Measurements from ENCODE around the gene TYRP1.
"Not testable (repeated sequence)": the region's sequence is repeated elsewhere in the genome, so short reads cannot be mapped to it uniquely, and the experiment has no call there.

Gene TYRP1

GRCh38 chr9:12693141-12693540, at the start of gene TYRP1:
TYRP1 (plus strand) TSS chr9:12693385; CDS start chr9:12693997, 612 bp downstream.
- DNase-seq: no peak

GRCh38 chr9:12643686-12644085, 49.5 kb upstream of the TYRP1 start:
- DNase-seq: no peak

- DNase-seq: no peak
Observed at GRCh38 chr9:12648925-12649324, 44.3 kb upstream of the TYRP1 start.

- DNase-seq: no peak
Observed at GRCh38 chr9:12651125-12651524, 42.1 kb upstream of the TYRP1 start.

GRCh38 chr9:12652973-12653372, 40.2 kb upstream of the TYRP1 start:
- DNase-seq: no peak

GRCh38 chr9:12656803-12657202, 36.4 kb upstream of the TYRP1 start:
- no peak for DNase-seq

GRCh38 chr9:12657233-12657632, 36.0 kb upstream of the TYRP1 start:
- DNase-seq: no peak

- DNase-seq: no peak
Observed at GRCh38 chr9:12657998-12658397, 35.2 kb upstream of the TYRP1 start.

- DNase-seq: no peak
Observed at GRCh38 chr9:12658531-12659209, 34.5 kb upstream of the TYRP1 start.

GRCh38 chr9:12659220-12659619, 34.0 kb upstream of the TYRP1 start:
- DNase-seq: no peak

- no peak for DNase-seq
Observed at GRCh38 chr9:12666813-12667212, 26.4 kb upstream of the TYRP1 start.

GRCh38 chr9:12667892-12668291, 25.3 kb upstream of the TYRP1 start:
- no peak for DNase-seq

GRCh38 chr9:12670006-12670405, 23.2 kb upstream of the TYRP1 start:
- no peak for DNase-seq

GRCh38 chr9:12674961-12675360, 18.2 kb upstream of the TYRP1 start:
- DNase-seq: no peak

- not testable (repeated sequence) for DNase-seq
Observed at GRCh38 chr9:12677462-12678126, 15.6 kb upstream of the TYRP1 start.

- DNase-seq: no peak
Observed at GRCh38 chr9:12680341-12680740, 12.8 kb upstream of the TYRP1 start.

GRCh38 chr9:12680757-12681156, 12.4 kb upstream of the TYRP1 start:
- no peak for DNase-seq

- DNase-seq: no peak
Observed at GRCh38 chr9:12681620-12682019, 11.6 kb upstream of the TYRP1 start.

GRCh38 chr9:12684974-12685373, 8.2 kb upstream of the TYRP1 start:
- no peak for DNase-seq

GRCh38 chr9:12689233-12689632, 4.0 kb upstream of the TYRP1 start:
- DNase-seq: no peak

GRCh38 chr9:12694013-12694412, 828 bp downstream of the TYRP1 start:
- no peak for DNase-seq

GRCh38 chr9:12695474-12695873, 2.3 kb downstream of the TYRP1 start:
- DNase-seq: no peak

- DNase-seq: no peak
Observed at GRCh38 chr9:12696931-12697622, 3.9 kb downstream of the TYRP1 start.

- no peak for DNase-seq
Observed at GRCh38 chr9:12697719-12698118, 4.5 kb downstream of the TYRP1 start.

Measured in cerebellar nuclear complex (tissue), 1 donor.